NCI-H2171 (cell line): ENCODE measurements around the gene SRA1.

Experiments
- DNase-seq: peaks from one replicate; lab custom pipeline; 2025; lab: John Stamatoyannopoulos, UW

Gene SRA1

GRCh38 chr5:140550147-140551079 is 6.9 kb downstream of the SRA1 start:
- no peak for DNase-seq

GRCh38 chr5:140549237-140550144 is 7.8 kb downstream of the SRA1 start:
- DNase-seq = no peak

- DNase-seq = no peak
Observed at GRCh38 chr5:140548791-140549190, 8.5 kb downstream of the SRA1 start.

DNA sequence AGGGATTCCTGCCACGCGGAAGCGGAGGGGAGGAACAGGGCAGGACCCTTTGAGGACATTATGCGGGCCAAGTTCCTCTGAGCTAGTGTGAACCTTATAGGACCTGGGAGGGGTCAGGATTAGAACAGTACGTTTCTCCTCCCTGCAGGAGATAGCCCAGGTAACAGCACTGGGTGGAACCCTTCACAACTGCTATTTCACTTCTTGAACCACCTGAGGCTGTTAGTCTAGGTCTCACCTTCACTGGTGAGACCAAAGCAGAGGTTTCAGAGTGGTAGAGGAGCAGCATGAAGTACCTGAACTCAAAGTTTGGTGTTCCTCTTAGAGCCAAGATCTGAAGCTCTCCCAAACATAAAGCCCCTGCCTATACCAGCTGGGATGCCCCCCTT is 9.0 kb downstream of the SRA1 start:
- no peak for DNase-seq

DNA sequence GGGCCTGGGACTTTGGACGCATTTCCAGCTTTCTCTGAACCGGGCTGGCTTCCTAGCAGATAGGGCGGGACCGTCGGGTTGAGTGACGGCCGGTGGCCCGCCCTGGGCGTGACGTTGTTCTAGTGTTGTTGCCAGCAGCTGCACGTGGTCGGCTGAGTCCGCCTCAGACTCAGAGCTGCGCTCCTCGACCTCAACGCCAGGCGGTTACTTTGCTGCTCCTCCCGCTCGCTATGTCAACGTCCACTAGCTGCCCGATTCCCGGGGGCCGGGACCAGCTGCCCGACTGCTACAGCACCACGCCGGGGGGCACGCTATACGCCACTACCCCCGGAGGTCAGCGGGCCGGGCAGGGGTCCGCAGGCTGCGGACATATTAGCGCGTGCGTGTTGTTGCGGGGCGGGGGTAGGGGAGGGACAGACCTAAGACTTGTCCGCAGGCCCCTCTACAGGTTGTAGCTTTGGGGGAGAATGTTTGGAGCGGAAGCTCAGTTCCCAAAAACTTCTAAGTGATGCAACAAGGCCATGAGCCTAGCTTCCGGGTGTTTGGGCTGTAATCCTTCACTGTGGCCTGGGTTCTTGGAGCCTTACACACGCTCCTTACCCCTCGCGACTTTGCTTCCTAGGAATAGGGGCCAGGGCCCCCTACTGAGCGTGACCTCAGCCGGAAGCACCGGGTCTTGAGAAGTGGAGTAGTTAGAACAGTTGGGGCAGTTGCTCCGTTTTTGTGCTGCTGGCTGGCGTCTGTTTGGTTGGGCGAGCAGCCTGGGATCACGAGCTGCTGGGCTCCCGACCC is 9.6 kb downstream of the SRA1 start, which contains the start of gene EIF4EBP3:
EIF4EBP3 (plus strand) TSS at position 155 of the 792 bp plus-strand sequence; CDS start at position 231, 76 bp downstream.
- peak; percentile 61 for DNase-seq

DNA sequence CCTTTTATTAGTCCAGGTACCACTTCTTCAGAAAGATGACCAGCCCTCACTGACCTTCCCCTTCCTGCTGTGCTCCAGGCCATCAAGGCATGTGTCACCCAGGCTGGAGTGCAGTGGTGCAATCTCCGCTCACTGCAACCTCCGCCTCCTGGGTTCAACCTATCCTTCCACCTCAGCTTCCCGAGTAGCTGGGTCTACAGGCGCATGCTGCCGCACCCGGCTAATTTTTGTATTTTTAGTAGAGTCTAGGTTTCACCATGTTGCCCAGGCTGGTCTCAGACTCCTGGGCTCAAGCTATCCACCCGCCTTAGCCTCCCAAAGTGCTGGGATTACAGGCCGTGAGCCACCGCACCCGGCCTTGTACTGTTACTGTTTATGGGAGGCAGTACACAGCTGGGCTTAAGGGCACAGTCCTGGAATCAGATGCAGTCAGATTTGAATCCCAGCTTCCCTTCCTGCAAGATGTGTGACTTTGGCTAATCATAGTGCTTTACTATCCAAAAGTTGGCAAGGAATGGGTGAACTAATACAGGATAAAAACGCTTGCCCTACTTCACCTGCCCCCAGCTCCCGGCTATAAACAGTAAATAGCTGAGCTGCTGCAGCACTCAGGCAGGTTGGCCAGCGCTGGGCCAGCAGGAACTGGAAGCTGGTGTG is 10.3 kb downstream of the SRA1 start:
- no peak for DNase-seq

- no peak for DNase-seq
Observed at GRCh38 chr5:140545606-140546005, 11.7 kb downstream of the SRA1 start.

DNA sequence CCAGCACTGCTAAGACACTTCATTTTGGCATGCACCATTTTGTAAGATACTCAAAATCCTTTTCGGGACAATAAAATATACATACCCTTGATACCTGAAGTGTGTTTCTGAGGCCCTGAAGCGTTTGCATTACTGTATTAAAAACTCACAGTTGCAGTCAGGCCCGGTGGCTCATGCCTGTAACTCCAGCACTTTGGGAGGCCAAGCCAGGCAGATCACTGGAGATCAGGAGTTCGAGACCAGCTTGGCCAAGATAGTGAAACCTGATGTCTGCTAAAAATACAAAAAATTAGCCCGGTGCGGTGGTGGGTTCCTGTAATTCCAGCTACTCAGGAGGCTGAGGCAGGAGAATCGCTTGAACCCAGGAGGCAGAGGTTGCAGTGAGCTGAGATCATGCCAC is 12.3 kb downstream of the SRA1 start:
- no peak for DNase-seq

GRCh38 chr5:140542972-140543371 is 14.3 kb downstream of the SRA1 start:
- no peak for DNase-seq

- DNase-seq = no peak
Observed at GRCh38 chr5:140540227-140540626, 17.0 kb downstream of the SRA1 start.

DNA sequence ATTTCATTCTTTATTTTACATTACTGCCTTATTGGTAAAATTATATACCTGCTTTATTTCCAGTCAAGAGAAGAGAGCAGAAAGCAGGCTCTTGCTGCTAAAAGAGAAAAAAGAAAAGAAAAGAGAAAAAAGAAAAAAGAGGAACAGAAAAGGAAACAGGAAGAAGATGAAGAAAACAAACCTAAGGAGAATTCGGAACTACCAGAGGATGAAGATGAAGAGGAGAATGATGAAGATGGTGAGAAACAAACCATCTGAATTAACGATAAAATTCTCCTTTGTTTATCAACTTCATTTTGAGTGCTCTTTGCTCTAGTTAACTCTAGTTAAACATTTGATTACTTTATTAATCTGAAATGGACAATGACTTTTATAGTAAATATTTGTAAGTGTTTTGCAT is 33.3 kb downstream of the SRA1 start:
- no peak for DNase-seq

DNA sequence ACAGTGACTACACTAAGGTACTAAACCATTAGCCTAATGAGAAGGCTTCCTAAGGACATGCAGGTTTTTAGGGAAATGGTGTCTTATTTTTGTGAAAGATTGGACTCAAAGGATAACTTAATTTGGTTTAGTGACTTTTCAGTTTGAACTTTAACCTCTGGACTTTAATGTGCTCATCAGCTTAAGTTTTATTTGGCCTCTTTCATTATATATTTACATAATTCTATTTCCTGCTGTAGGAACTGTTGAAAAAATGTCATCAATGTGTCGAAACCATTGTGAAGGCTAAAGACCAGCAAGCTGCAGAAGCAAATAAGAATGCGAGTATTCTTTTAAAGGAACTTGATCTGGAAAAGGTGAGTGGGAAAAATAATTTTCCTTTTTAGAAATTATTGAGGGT is 44.1 kb downstream of the SRA1 start:
- DNase-seq = no peak

- DNase-seq = no peak
Observed at GRCh38 chr5:140509898-140510297, 47.4 kb downstream of the SRA1 start.

GRCh38 chr5:140502834-140503233 is 54.4 kb downstream of the SRA1 start:
- no peak for DNase-seq
